Immature natural killer cell (primary cell): ENCODE data around the gene INSYN1. TPM values are rescaled to one million over a fixed set of nuclear protein-coding genes. Genes with fewer than 3 reads are reported as not detected.
"Not testable (repeated sequence)": the region's sequence is repeated elsewhere in the genome, so short reads cannot be mapped to it uniquely, and the experiment has no call there.

ENCODE experiments used
- DNase-seq, 3 donors: peaks; one replicate each; pipeline ENCODE4 v3.0.0; 2022; ENCODE audit warnings: mixed read lengths in 1 of 3
- H3K27ac Mint-ChIP-seq, 6 donors: one replicate each; pipeline ENCODE4 v1.8.0; 2020; ENCODE audit warnings: mixed read lengths in 6 of 6, mild to moderate bottlenecking in 5 of 6, inconsistent platforms in 4 of 6, moderate library complexity in 3 of 6
- H3K27me3 Mint-ChIP-seq, 3 donors: one replicate each; pipeline ENCODE4 v1.8.0; 2020 to 2021; ENCODE audit warnings: low read depth in 3 of 3, mild to moderate bottlenecking in 3 of 3, mixed read lengths in 3 of 3, moderate library complexity in 3 of 3, inconsistent platforms in 1 of 3
- H3K36me3 Mint-ChIP-seq, 3 donors: one replicate each; pipeline ENCODE4 v1.8.0; 2020; ENCODE audit warnings: mixed read lengths in 3 of 3, inconsistent platforms in 2 of 3, mild to moderate bottlenecking in 2 of 3
- H3K4me1 Mint-ChIP-seq, 2 donors: one replicate each; pipeline ENCODE4 v1.8.0; 2020; ENCODE audit warnings: inconsistent platforms in 2 of 2, mild to moderate bottlenecking in 2 of 2, mixed read lengths in 2 of 2, moderate library complexity in 1 of 2
- H3K4me3 Mint-ChIP-seq, 5 donors: one replicate each; pipeline ENCODE4 v1.8.0; 2020; ENCODE audit warnings: mild to moderate bottlenecking in 5 of 5, mixed read lengths in 5 of 5, inconsistent platforms in 3 of 5, moderate library complexity in 3 of 5
- H3K9me3 Mint-ChIP-seq, 6 donors: one replicate each; pipeline ENCODE4 v1.8.0; 2020; ENCODE audit warnings: mild to moderate bottlenecking in 6 of 6, mixed read lengths in 6 of 6, inconsistent platforms in 4 of 6, moderate library complexity in 3 of 6
- polyA plus RNA-seq, 3 donors: library from polyadenylated mRNA; unstranded; fragments of 300-500 nt; fragmentation: Illumina TruSeq; gene quantifications; one replicate each; pipeline ENCODE4 v1.2.3, GENCODE V29; 2021

INSYN1 gene
- polyA plus RNA-seq: not detected

- H3K4me3 Mint-ChIP-seq: no peak within 1 kb of the TSS
- no peaks in the 10 kb centered on the region for H3K36me3 Mint-ChIP-seq
- no peak within 1 kb of the TSS for H3K27ac Mint-ChIP-seq
- no peaks in the 10 kb centered on the region for H3K4me1 Mint-ChIP-seq
- peaks cover 11 to 37% (median 19%) of the 10 kb centered on the region in 3 donors for H3K27me3 Mint-ChIP-seq
- DNase-seq: no peak
- peaks cover 0 to 4% (median 0%) of the 10 kb centered on the region in 6 donors for H3K9me3 Mint-ChIP-seq
Observed at GRCh38 chr15:73753250-73754130, at the start of gene INSYN1. Gene INSYN1 (minus strand): TSS chr15:73753351. CDS start chr15:73751130, 2,221 bp downstream.

- Mint-ChIP-seq H3K27me3 (peaks cover 0 to 3% (median 1%) of the 10 kb centered on the region in 3 donors), H3K9me3 (no peaks in the 10 kb centered on the region)
Observed at GRCh38 chr15:73802431-73803041, 49.4 kb upstream of the INSYN1 start.

GRCh38 chr15:73800662-73801345 lies 47.7 kb upstream of the INSYN1 start:
- Mint-ChIP-seq H3K36me3 (no peaks in the 10 kb centered on the region), H3K27ac (no peak overlapping the region), H3K4me1 (no peaks in the 10 kb centered on the region), H3K9me3 (no peaks in the 10 kb centered on the region), H3K4me3 (no peak overlapping the region), H3K27me3 (peaks cover 0 to 3% (median 1%) of the 10 kb centered on the region in 3 donors)
- no peak for DNase-seq

More at GRCh38 chr15:73802431-73803041, 49.4 kb upstream of the INSYN1 start:
- DNase-seq: no peak
- H3K4me1 Mint-ChIP-seq: no peaks in the 10 kb centered on the region
- no peak overlapping the region for H3K27ac Mint-ChIP-seq
- no peaks in the 10 kb centered on the region for H3K36me3 Mint-ChIP-seq
- no peak overlapping the region for H3K4me3 Mint-ChIP-seq

GRCh38 chr15:73799466-73799865 lies 46.3 kb upstream of the INSYN1 start:
- H3K36me3 Mint-ChIP-seq: no peaks in the 10 kb centered on the region
- no peaks in the 10 kb centered on the region for H3K9me3 Mint-ChIP-seq
- H3K27ac Mint-ChIP-seq: no peak overlapping the region
- DNase-seq: no peak
- H3K4me1 Mint-ChIP-seq: no peaks in the 10 kb centered on the region
- H3K4me3 Mint-ChIP-seq: no peak overlapping the region
- peaks cover 0 to 3% (median 0%) of the 10 kb centered on the region in 3 donors for H3K27me3 Mint-ChIP-seq

- Mint-ChIP-seq H3K4me1 (no peaks in the 10 kb centered on the region), H3K36me3 (no peaks in the 10 kb centered on the region), H3K27ac (no peak overlapping the region), H3K27me3 (peaks cover 0 to 3% (median 0%) of the 10 kb centered on the region in 3 donors), H3K4me3 (no peak overlapping the region), H3K9me3 (no peaks in the 10 kb centered on the region)
- DNase-seq: no peak
Observed at GRCh38 chr15:73797366-73798158, 44.4 kb upstream of the INSYN1 start.

- no peak overlapping the region for H3K4me3 Mint-ChIP-seq
- H3K27me3 Mint-ChIP-seq: peaks cover 0 to 2% (median 0%) of the 10 kb centered on the region in 3 donors
- no peak for DNase-seq
- no peaks in the 10 kb centered on the region for H3K9me3 Mint-ChIP-seq
- no peak overlapping the region for H3K27ac Mint-ChIP-seq
- H3K4me1 Mint-ChIP-seq: no peaks in the 10 kb centered on the region
- H3K36me3 Mint-ChIP-seq: no peaks in the 10 kb centered on the region
Observed at GRCh38 chr15:73796331-73796831, 43.2 kb upstream of the INSYN1 start.

- DNase-seq: no peak
- H3K27ac Mint-ChIP-seq: no peak overlapping the region
- no peaks in the 10 kb centered on the region for H3K9me3 Mint-ChIP-seq
- H3K4me3 Mint-ChIP-seq: no peak overlapping the region
- H3K27me3 Mint-ChIP-seq: peaks cover 0 to 4% (median 0%) of the 10 kb centered on the region in 3 donors
- H3K4me1 Mint-ChIP-seq: no peaks in the 10 kb centered on the region
- H3K36me3 Mint-ChIP-seq: no peaks in the 10 kb centered on the region
Observed at GRCh38 chr15:73794443-73795133, 41.4 kb upstream of the INSYN1 start.

GRCh38 chr15:73792899-73793541 lies 39.9 kb upstream of the INSYN1 start:
- not testable (repeated sequence) for H3K27ac Mint-ChIP-seq, H3K4me1 Mint-ChIP-seq, H3K36me3 Mint-ChIP-seq, H3K4me3 Mint-ChIP-seq, DNase-seq, H3K9me3 Mint-ChIP-seq, H3K27me3 Mint-ChIP-seq

GRCh38 chr15:73792415-73792814 lies 39.3 kb upstream of the INSYN1 start:
- no peaks in the 10 kb centered on the region for H3K9me3 Mint-ChIP-seq
- no peaks in the 10 kb centered on the region for H3K36me3 Mint-ChIP-seq
- H3K4me1 Mint-ChIP-seq: no peaks in the 10 kb centered on the region
- no peak overlapping the region for H3K4me3 Mint-ChIP-seq
- DNase-seq: no peak
- H3K27ac Mint-ChIP-seq: no peak overlapping the region
- H3K27me3 Mint-ChIP-seq: peaks cover 0 to 4% (median 2%) of the 10 kb centered on the region in 3 donors

- Mint-ChIP-seq H3K27ac (no peak overlapping the region), H3K9me3 (no peaks in the 10 kb centered on the region), H3K27me3 (peaks cover 0 to 4% (median 2%) of the 10 kb centered on the region in 3 donors), H3K36me3 (no peaks in the 10 kb centered on the region), H3K4me3 (no peak overlapping the region), H3K4me1 (no peaks in the 10 kb centered on the region)
- no peak for DNase-seq
Observed at GRCh38 chr15:73789521-73790240, 36.5 kb upstream of the INSYN1 start.

GRCh38 chr15:73787621-73788020 lies 34.5 kb upstream of the INSYN1 start:
- Mint-ChIP-seq H3K36me3 (no peaks in the 10 kb centered on the region), H3K4me1 (no peaks in the 10 kb centered on the region), H3K9me3 (no peaks in the 10 kb centered on the region), H3K27me3 (peaks cover 0 to 4% (median 2%) of the 10 kb centered on the region in 3 donors), H3K27ac (no peak overlapping the region), H3K4me3 (no peak overlapping the region)
- DNase-seq: no peak

GRCh38 chr15:73786538-73786937 lies 33.4 kb upstream of the INSYN1 start:
- Mint-ChIP-seq H3K27me3 (peaks cover 0 to 4% (median 2%) of the 10 kb centered on the region in 3 donors), H3K4me1 (no peaks in the 10 kb centered on the region), H3K4me3 (no peak overlapping the region), H3K9me3 (no peaks in the 10 kb centered on the region), H3K36me3 (no peaks in the 10 kb centered on the region), H3K27ac (no peak overlapping the region)
- no peak for DNase-seq
